ENCODE measurements around the gene ANKRD24.
A peak's percentile ranks its signal among the peaks of the same experiment; 100 is the strongest.
"Not testable (repeated sequence)": the region's sequence is repeated elsewhere in the genome, so short reads cannot be mapped to it uniquely, and the experiment has no call there.

ANKRD24 gene

DNA sequence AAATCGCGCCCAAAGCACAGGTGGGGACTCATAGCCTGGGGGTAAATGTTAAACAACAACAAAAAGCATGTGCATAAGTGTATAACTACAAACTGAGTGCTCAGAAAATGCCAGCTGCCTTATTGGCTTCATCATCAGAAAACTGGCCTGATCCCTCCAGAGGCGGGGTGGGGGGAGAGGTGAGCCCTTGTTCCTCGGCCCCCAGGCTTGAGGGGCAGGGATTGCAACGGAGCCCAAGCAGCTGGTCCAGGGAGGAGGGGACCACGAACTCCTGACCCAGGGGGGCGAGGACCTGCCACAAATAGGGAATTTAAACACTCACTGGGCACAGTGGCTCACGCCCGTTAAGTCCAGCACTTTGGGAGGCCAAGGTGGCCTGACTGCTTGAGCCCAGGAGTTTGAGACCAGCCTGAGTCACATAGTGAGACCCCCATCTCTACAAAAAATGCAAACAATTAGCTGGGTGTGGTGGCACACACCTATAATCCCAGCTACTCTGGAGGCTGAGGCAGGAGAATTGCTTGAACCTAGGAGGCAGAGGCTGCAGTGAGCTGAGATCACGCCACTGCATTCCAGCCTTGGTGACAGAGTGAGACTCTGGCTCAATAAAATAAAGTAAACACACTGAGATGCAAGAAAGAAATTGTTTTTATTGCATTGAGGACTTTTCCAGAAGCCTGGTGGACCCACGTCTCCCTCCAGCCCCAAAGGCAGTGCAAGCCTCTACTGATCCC, 8.8 kb upstream of the ANKRD24 start:
- DNase-seq (ENCODE audit: low read depth in 2 of 2) = no peak

DNA sequence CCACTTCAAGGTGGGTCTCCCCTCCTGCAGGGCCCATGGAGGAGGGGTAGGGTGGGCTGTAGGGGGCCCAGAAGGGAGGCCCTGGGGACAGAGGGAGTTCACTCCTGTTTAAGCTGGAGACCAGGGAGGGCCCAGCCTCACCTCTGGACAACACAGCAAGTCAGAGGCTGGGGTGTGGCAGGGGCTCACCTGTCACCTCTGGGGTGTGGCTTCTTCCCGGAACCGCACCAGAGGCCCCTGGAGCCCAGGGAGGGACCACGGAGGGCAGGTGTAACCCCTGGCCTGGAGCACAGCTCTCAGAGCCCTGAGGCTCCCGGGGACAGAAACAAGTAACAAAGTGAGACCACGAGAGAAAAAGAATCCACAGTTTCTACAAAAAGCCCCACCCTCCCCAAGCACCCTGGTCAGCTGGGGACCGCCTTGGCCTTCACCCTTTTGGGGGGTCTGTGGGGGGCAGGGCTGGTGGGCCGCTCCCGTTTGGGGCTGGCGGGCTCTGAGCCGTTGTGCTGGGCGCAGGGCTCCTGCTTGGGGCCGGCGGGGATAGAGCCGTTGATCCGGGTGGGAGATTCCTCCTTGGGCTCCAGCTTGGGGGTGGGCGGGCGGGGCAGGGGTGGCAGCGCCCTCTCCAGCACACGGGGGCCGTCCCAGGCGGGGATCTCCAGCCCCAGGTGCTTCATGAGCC, 8.1 kb upstream of the ANKRD24 start:
- no peak for DNase-seq (ENCODE audit: low read depth in 2 of 2)

DNA sequence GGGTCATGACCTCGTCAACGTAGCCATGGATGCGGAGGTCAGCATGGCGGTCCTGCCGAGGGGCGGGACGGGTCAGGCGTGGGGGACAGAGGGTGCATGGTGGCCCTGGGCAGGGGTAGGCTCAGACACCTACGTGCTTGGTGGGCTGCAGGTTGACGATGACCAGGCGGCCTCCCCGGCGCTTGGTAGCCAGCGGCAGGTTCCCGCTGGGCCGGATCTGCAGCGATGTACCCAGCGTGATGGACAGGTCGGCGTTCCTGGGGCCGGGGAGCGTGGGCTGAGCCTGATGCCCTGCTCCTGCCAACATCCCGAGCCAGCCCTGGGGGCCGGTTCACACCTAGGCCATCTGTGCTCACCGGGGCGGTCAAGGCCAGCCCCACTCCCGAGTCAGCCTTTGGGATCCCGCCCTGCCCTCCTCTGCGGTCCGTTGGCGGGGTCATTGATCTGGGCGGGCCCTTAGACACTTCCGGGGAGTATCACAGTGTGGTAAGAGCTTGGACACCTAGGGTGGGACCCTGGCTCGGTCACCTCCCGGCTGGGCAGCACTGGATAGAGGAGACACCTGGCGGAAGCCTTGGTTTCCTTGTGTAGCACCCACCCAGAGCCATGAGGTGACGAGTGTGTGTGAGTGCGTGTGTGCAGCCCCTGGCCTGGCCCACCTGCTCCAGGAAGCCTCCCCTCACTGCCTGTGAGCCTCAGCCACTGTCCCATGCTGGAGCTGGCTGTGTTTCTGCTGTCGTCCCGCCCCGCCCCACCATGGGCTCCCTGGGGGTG, 7.4 kb upstream of the ANKRD24 start:
- no peak for DNase-seq (ENCODE audit: low read depth in 2 of 2)

DNA sequence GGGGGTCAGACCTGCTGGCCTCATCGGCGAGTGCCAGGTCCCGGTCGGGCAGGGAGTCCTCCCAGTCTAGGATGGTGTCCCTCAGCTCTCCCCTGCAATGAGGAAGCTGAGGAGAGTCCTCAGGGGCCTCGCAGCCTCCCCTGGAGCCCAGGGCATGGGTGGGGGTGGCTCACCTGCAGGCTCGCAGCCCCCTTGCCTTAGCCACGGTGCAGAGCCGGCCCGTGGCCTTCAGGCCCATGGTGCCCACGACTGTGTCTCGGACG, 6.9 kb upstream of the ANKRD24 start:
- DNase-seq (ENCODE audit: low read depth in 2 of 2) = no peak

DNA sequence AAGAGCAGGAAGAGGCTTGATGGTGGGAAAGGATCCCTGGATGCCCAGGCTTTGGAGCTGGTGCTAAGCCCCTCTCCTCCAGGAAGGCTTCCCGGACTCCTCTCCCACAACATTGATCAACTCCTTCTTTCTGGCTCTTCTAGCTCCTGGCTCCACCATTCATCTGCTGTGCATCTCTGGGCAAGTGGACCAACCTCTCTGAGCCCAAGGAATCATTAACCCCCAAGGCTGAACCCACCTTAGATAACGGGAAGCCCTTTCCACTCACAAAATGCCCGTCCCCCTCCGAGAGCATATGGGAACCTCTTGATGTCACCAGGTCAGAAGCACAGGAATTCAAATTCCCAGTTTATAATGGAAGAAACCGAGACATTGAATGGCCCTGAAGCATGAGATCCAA, 5.3 kb upstream of the ANKRD24 start:
- no peak for DNase-seq (ENCODE audit: low read depth in 2 of 2)

DNA sequence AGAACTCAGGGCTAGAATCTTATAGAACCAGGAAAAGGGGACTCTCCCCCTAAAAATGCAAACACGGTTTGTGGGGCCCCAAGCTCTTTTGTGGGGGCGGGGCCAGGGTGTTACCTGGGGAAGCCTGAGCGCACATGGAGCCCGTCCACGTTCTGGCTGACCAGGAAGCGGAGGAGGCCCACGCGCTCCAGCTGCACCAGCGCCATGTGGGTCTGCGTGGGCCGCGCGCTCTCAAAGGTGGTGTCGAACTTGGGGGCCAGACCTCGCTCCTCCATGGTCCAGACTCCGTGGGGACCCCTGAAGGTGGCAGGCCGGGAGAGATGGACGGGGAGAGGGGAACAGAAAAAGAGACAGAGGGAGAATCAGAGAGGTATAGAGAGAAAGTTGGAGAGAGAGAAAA, 3.5 kb upstream of the ANKRD24 start:
- DNase-seq (ENCODE audit: low read depth in 2 of 2) = no peak

DNA sequence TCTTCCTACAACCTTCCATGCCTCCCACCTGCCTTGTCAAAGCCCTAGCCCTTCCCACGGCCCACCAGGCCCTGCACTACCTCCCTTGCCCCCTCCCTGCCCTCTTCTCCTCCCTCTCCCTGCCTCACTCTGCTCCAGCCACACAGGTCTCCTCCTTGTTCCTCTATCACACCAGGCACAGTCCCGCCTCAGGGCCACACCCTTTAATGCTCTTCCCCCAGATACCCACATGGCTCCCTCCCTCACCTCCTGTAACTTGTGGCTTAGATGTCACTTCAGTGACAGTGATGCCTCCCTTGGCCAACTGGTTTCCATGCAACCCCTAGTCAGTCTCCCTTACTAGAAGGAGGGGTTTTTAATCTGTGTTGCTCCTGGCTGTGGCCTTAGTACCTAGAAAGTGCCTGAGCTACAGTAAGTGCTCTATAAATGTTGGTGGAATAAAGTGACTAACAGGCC, 1.4 kb upstream of the ANKRD24 start:
- DNase-seq (ENCODE audit: low read depth in 2 of 2) = no peak

DNA sequence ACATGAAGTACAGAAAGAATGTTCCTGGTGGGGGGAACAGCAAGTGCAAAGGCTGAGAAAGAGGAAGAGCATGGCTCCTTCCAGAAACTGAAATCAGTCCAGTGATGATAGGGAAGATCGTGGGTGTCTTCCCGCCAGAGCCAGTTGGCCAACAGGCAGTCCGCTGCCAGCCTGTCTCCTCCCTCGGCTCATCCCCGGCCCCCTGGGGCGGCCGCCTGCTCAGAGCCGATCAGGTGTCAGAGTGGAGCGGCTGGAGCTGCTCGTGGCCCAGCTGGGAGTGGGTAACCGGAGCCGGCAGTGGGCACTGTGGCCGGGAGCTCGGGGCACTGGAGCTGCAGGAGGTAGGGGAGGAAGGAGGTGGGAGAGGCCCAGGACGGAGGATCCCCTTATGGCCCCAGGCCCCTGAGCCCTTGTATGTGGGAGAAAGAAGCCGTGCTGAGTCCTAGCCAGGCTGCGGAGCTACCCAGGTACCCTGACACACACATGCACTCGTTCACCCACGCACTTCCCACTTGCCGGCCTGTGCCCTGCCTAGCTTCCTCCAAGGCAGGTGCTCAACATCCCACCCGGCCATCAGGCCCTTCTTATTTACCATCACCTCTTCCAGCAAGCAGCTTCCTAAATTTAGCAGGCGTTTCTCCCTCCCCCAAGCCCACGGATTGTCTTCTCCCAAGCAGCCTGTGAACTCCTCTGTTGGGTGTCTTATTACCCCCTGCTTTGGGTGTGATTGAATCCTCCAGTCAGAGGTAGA, 1.7 kb downstream of the ANKRD24 start:
- DNase-seq (ENCODE audit: low read depth in 2 of 2) = no peak

DNA sequence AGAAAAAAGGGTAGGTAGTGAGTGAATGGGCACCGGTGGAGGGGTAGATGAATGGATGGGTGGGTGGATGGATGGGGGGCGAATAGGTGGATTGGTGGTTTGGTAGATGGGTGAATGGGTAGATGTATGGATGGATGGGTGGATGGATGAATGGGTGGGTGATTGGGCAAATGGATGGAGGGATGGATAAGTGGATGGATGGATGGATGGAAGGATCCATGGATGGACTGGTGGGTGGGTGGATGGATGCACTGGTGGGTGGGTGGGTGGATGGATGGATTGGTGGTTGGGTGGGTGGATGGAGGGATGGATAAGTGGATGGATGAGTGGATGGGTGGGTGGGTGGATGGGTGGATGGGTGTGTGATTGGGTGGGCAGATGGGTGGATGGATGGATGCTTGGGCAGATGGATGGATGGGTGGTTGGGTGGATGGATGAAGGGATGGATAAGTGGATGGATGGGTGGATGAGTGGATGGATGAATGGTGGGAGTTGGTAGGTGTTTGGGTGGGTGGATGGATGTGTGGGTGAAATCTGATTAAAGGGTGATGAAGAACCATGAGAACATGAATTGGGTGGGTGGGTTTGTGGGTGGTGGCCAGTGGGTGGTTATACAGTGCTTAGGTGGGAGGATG, 2.3 kb downstream of the ANKRD24 start:
- no peak for DNase-seq (ENCODE audit: low read depth in 2 of 2)

DNA sequence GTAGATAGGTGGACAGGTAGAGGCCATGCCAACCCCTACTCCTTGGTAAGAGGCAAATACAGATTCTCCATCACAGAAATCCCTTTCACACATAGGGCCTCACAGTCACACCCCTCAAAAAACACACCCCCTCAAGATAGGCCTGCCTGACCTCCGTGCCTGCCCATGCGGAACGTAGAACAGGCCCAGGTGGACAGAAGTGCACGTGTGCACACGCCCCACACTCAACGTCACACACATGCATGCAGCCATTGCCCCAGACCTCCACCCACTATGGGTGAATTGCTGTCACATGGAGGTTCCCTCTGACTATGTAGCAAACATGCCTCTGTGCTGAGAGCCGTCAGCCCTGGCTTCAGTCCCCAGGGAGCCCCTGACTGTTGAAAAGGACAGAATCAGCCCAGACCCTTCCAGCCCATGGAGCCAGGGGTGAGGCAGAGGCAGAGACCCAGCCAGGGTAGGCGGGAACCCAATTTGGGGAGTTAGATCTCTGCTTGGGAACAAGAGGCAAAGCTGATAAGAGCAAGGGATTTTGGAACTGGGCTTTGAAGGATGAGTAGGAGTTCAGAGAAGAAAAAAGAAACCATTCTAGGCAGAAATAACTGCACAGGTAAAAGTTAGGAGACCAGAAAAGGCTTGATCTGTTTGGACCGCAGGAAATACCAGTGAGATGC, 3.1 kb downstream of the ANKRD24 start:
- no peak for DNase-seq (ENCODE audit: low read depth in 2 of 2)

DNA sequence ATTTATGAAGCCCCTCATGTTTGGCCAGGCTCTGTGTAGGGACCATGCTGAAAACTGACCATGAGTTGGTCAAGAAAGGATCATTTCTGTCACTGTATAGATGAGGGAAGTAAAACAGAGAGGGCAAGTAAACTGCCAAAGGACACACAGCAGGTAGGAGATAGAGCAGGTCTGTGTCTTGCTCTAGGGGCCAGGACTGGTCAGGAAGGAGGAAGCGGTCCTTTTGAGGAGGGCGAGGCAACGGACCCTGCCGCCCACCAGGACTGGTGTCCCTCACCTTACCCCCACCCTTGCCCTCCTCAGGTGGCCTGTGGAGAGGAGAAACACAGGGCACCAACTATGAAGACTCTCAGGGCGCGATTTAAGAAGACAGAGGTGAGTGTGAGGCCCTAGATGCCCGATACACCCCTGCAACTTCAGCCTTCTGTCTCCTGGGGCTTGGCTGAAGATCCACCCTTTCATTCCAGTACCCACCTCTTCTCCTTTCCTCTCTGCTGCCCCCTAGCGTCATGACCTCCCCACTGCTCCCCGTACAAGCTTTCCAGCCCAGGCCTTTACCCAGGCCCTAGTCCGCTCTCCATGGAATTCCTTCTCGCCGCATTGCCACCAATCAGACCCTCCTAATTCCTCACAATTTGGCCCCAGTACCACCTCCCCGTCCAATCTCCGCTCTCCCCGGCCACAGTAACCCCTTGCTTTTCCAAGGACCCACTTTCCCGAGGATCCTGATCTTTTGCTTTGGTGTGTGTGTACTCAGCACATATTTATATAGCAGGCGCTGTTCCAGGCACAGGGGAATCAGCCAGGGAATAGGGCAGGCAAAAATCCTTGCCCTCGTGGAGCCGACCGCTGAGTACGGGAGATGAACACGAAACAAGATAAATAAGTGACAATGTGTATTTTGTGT, 3.9 kb downstream of the ANKRD24 start:
- DNase-seq (ENCODE audit: low read depth in 2 of 2) = peak; percentile 68 to 80

DNA sequence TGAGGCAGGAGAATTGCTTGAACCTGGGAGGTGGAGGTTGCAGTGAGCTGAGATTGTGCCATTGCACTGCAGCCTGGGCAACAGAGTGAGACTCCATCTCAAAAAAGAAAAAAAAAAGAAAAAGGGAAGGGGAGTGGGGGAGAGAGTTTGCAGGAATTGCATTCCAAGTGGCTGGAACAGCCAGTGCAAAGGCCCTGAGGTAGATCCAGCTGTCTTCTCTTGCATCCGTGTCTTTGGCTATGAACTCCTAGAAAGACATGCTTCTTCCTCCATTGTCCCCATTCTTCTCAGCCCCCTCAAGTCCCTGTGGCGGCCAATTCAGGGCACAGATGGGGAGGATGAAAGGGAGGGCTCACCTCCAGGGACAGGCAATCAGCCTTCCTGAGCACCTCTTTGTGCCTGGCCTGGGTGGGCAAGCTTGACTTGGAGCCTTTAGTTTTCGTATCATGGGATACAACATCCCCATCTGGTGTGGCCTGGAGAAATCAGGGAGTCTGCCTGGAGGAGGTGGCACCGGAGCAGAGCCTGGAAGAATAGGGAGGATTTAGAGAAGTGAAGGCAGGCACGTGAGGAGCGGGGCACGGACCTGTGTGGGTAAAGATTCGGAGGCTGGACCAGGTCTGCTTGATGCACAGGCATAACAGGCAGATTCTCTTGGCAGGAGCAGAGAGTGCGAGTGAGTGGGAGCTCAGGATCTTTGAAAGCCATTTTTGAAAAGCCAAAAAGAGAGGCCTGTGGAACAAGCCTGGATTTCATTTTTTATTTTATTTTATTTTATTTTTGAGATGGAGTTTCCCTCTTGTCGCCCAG, 5.0 kb downstream of the ANKRD24 start:
- DNase-seq (ENCODE audit: low read depth in 2 of 2) = no peak

DNA sequence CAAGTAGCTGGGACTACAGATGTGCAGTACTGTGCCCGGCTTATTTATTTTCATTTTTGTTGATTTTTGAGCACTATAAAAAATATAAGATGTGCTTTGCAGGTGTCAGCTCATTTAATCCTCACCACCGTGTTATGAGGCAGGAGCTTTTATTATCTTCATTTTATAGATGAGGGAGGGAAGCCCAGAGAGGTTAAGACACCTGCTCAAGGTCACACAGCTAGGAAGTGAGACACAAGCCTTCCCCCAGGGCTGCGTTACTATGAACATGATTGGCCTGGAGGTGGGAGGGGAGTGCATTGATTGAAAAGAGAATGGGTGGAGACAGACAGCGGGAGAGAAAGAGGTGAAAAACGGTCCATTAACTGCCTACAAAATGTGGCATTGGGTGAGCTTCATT, 7.2 kb downstream of the ANKRD24 start:
- DNase-seq (ENCODE audit: low read depth in 2 of 2) = no peak

DNA sequence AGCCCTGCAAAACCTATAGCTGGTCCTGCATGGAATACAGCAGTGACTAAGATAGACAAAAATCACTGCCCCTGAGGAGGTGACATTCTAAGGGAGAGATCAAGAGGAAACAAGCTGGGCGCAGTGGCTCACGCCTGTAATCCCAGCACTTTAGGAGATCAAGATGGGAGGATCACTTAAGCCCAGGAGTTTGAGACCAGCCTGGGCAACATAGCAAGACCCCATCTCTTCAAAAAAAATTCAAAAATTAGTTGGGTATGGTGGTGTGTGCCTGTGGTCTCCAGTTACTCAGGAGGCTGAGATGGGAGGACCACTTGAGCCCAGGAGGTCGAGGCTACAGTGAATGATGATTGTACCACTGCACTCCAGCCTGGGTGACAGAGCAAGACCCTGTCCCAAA, 10.0 kb downstream of the ANKRD24 start:
- DNase-seq (ENCODE audit: low read depth in 2 of 2) = not testable (repeated sequence)

DNA sequence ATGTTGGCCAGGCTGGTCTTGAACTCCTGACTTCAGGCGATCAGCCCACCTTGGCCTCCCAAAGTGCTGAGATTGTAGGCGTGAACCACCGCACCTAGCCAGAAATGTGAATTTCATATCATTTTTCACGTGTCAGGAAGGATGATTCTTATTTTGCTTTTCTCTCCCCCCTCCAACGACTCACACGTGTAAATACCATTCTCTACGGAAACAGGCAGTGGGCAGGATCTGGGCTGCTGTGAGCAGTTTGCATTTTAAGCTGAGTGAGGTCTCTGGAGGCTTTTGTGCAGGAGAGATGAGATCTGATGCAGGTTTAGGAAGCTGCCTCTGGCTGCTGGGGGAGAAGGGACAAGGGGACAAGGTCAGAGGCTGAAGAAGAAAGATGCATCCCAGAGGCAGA, 11.9 kb downstream of the ANKRD24 start:
- no peak for DNase-seq (ENCODE audit: low read depth in 2 of 2)

DNA sequence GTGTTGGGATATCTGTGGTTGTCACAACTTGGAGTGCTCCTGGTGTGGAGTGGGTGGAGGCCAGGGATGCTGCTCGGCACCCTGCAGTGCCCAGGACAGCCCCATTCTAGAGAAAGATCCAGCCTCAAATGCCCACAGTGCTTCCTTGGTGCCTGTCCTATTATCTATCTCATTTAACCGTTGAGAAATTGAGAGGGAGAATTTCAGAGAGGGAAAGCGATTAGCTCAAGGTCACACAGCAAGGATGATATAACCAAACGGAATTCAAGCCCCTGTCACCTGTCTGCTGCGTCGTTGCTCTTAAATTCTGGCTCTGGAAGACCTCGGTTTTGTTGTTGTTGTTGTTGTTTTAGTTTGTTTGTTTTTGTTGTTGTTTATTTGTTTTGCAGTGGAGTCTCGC, 13.5 kb downstream of the ANKRD24 start:
- DNase-seq (ENCODE audit: low read depth in 2 of 2) = no peak

DNA sequence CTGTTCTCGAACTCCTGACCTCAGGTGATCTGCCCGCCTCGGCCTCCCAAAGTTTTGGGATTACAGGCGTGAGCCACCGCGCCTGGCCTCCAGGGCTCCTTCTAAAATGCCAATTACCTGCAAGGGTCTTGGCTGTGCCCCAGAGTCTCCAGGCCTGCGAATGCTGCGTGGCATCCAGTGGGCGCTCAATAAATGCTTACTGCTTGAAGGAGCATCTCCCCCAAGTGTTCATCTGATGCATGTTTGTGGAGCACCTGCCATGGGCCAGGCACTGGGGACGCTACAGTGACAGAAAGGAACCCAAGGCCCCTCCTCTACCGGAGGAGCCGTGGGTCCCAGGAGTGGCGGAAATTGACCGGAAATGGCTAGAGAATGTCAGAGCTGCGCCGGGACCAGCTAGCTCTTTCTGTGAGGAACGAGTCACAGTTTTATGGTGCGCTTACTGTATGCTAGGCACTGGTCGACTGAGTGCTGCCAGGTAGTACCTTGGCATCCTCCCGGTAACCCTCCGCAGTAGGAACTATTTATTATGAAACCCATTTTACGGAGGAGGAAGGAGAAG, 14.2 kb downstream of the ANKRD24 start:
- DNase-seq (ENCODE audit: low read depth in 2 of 2) = no peak

DNA sequence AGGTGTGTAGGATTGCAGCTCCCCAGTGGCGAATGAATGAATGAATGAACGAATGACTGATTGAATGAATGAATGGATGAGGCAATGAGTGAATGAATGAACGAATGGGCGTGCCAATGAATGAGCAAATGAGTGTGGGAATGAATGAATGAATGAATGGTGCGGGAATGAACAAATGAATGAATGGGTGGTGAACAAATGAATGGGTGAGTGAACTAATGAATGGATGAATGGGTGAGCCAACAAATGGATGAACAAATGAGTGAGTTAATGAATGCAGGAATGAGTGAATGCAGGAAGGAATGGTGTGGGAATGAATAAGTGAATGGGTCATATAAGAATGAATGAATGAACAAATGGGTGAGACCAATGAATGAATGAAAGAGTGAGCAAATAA, 14.7 kb downstream of the ANKRD24 start:
- no peak for DNase-seq (ENCODE audit: low read depth in 2 of 2)
